ENCODE data around the gene MAPK14.

The MAPK14 gene

DNA sequence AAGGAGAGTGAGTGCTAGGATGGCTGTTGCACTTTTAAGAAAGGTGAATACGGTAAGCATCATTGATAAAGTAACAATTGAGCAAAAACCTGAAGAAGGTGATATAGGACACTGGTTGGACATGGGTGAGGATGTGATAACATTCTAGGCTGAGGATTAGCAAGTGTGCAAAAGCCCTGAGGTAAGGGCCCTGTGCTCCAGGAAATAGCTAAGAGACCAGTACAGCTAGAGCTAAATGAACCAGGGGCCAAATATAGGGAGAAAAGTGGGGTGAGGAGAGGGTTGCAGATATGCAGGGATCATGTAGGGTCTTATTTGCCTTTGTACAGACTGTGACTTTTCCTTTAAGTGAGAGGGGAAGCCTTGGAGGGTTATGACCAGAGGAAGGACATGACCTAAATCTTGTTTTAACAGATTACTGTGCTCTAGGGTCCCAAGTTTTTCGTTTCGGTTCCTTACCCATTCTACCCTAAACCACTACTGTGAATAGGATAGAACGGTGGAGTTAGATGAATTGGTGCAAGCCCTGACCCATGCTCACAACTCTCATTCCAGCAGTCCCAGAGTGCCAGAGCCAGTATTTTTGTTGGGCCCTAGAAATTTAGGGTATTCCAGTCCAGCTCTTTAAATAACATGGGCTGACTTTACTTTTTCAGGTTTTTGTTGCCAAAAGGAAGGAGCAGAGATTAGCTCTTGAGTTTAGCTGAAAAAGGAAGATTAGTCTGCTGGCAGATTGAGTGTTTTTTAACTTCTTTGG, 10.7 kb downstream of the MAPK14 start:
- no peak for DNase-seq (ENCODE audit: low read depth)

DNA sequence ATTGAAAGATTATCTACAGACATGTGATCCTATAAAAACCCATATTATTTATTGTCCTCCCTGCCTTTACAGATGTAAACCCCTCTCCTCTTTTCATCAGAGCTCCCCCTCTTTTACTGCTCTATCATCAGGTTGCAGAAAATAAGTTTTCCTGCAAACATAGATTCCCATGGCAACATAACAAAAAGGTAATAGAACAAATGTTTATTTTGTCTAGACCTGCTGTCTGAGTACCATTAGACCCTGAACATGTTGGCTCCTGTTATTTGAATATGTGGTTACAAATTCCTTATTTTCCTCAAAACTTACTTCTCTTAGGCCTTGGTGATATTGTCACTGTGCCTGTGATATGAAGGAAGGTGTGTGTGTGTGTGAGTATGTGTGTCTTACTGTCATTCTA, 11.5 kb downstream of the MAPK14 start:
- DNase-seq (ENCODE audit: low read depth): no peak

DNA sequence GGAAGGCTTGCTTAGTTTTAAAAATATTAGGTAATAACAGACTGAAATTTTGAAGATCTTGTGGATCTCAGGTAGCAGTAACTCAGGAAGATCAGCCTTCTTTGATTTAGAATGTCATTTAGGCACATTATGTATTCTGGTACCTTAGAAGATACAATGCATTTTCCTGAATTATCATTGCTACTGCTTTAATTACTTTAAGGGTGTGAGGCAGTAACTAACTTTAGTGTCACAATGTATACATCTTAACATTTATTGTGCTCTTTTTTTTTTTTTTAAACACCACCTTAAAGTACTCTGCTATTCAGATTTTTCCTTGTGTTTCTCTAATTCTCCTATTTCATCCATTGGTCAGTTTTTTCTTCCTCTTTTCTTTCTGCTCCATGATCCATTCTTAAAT, 13.3 kb downstream of the MAPK14 start:
- DNase-seq (ENCODE audit: low read depth): no peak

DNA sequence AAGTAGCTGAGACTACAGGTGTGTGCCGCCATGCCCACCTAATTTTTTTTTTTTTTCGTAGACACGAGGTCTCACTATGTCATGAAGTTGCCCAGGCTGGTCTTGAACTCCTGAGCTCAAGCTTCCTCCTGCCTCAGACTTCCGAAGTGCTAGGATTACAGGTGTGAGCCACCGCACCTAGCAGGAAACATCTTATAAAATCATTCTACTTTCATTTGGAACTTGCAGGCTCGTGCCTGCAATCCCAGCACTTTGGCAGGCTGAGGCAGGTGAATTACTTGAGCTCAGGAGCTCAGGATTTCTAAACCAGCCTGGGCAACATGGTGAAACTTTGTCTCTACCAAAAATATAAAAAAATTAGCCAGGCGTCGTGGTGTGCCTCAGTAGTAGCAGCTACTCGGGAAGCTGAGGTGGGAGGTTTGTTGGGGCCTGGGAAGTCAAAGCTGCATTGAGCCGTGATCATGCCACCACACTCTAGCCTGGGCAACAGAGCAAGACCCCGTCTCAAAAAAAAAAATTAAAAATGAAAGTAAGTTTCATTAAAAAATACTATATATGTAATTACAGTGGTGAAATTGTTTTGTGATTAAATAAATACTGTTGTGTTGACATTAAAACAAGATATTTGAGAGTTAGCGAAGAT, 15.1 kb downstream of the MAPK14 start:
- no peak for DNase-seq (ENCODE audit: low read depth)

DNA sequence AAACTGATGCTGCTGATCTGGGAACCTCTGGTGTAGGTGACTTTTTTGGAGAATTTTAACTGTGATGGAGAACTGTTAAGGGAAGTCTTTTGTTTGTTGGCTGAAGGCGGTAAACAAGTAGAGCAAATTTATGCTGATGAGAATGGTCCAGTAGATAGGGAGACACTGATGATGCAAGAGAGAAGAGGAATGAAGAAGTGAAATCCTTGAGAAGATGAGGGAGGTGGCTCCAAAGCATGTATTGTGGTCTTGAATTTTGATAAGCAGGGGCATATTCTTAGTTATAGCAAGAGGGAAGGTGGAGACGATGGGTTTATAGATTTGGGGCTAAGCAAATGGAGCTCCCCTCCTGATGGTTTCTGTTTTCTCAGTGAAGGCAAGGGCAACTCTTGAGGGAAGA, 22.0 kb downstream of the MAPK14 start:
- DNase-seq (ENCODE audit: low read depth): no peak

DNA sequence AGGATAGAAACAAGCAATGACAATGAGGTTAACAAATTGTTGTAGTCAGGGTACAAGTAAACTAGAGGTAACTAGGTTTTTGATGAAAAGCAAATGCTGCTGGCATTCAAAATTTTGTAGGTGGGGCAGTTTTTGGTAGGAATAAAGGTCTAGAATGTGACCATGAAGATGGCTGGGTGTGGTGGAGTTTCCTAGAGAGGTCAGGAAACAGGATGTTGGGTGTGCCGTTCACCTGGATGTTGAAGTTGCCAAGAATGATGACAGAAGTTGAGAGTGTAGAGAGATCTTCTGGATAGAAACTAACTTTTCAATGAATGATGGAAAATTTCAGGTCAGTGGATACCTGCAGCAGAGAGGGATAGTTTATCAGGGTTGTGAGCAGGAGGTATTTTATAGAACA, 22.7 kb downstream of the MAPK14 start:
- DNase-seq (ENCODE audit: low read depth): no peak

DNA sequence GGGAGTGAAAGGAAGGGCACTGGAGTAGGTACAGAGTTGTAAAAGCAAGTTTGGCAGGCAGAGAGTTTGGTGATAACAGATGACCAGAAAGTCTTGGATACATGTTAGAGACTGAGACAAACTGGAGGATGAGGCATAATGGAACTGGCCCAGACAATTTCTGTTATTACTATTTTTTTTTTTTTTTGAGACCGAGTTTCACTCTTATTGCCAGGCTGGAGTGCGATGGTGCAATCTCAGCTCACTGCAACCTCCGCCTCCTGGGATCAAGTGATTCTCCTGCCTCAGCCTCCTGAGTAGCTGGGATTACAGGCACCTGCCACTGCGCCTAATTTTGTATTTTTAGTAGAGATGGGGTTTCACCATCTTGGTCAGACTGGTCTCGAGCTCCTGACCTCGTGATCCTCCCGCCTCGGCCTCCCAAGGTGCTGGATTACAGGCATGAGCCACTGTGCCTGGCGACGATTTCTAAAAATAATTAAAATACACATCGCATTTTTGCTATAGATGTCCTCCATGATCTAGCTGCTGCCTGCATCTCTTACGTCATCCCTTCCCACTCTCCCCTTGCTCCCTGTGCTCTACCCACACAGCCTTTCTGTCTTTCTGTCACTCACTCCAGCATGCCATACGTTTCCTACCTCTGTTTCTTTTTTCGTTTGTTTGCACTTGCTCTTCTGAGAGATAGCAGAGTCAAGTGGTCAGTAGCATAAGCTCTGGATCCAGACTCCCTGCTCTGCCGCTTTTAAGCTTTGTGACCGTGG, 23.5 kb downstream of the MAPK14 start:
- no peak for DNase-seq (ENCODE audit: low read depth)

DNA sequence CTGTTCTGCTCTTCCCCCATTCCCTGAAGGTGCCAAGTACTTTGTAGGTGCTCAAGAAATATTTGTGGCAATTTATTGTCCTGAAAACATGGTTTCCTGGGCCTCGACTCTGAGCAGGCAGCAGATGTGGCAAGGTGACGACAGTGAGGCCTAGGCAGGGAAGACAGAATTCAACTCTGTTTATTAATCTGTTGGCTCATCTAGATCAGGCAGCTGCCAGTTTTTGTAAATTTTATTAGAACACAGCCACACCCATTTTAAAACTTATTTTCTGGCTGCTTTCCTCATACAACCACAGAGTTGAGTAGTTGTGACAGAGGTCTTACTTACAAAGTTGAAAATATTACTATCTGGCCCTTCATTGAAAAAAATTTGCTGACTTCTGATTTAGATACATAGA, 24.5 kb downstream of the MAPK14 start:
- DNase-seq (ENCODE audit: low read depth): no peak

DNA sequence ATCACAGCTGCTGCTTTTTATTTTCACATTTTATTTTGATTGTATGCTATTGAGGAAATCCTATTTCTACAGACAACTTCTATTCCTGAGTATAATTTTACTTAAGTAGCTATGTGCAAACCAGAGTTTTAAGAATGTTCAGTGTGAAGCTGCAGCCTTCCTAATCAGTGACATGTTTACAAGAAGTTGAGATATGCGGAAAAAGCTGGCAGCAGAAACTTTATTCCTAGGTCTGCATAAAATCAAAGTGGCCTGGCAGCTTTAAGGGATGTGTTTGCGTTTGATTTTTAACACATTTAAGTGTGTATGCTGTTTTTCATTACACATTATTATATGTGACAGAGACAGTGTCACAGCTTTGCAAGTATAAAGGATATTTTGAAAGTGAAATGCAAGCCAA, 26.3 kb downstream of the MAPK14 start:
- no peak for DNase-seq (ENCODE audit: low read depth)

DNA sequence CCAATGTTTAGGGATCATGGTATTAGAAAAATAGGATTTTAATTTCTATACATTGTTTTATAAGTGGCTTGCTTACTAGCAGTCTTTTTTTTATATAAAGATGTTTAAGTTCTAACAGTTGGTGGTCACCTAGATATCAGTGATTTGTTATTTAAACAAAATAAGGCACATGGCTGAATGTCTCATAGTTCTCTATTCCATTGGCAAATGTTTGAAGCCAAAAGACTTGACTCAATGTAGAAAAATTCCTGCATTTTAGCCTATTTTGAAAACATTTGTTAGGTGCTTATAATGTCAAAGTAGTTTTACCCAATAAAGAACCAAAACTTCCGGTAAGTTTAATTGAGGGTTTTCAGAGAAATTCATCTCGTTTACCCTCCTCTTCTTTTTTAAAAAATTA, 26.8 kb downstream of the MAPK14 start:
- DNase-seq (ENCODE audit: low read depth): no peak

DNA sequence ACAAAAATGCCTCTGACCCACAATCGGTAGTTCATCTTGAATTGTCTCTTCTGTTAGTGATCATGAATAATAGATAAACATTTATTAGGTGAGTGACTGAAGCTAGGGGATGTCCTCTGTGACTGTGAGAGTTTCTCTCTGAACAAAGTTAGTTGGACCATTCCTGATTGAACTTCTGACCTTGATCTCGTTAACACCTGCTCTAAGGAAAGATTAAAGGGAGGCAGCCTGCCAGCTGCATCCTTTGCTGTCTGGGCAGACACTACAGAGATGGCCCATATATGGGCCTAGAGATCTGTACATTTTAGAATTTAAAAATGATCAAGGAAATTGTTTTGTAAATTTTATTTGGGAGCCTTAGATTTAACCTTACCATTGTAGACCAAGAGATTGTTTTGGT, 27.3 kb downstream of the MAPK14 start:
- no peak for DNase-seq (ENCODE audit: low read depth)

DNA sequence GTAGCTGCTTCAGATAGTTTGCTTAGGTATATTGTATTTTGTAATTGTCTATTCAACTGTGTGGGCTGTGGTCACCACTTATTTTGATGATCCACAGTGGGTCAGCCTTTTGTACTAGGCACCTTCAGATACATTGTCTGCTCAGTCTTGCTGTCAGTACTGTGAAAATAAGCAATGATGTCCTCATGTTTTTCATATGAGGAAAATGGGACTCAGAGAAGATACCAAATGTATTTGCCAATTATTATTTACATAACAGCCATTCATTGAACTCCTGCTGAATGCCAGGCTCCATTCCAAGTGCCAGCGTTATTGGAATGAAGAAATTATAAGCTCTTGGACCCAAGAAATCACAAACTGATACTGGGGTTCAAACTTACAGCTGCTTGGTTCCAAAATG, 28.6 kb downstream of the MAPK14 start:
- DNase-seq (ENCODE audit: low read depth): no peak

DNA sequence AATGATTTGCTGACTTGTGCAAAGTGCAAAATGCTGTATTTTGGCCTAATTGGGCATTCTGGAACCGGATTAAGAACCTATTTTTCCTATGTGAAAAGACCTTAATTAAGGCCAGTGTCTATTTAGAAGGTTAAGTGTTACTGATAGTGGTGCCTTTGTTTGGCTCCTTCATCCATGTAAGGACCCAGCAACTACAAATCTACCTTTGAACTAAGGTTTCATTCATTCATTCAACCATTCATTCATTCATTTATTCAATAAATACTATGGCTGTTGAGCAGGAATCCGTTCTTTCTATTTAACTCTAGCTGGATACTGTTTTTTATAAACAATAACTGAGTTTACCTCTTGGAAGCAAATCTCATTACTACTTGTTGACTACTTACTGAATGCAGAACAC, 33.6 kb downstream of the MAPK14 start:
- no peak for DNase-seq (ENCODE audit: low read depth)

DNA sequence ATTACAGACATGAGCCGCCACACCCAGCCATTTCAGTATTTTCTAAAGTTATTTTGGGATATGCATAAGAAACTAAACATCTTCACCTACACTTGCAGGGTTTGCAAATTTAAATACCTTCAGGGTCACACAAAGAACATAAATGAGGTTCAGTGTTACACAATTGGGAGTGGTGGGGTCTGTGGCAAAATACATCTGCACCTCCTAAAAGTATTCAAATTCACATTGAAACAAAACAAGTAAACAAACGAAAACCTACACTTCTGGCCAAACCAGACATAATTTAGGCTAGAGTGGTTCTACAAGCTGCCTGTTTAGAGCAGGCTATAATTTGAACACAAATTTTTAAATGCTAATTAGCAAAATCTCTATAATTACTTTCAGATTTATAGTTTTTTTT, 34.6 kb downstream of the MAPK14 start:
- no peak for DNase-seq (ENCODE audit: low read depth)

DNA sequence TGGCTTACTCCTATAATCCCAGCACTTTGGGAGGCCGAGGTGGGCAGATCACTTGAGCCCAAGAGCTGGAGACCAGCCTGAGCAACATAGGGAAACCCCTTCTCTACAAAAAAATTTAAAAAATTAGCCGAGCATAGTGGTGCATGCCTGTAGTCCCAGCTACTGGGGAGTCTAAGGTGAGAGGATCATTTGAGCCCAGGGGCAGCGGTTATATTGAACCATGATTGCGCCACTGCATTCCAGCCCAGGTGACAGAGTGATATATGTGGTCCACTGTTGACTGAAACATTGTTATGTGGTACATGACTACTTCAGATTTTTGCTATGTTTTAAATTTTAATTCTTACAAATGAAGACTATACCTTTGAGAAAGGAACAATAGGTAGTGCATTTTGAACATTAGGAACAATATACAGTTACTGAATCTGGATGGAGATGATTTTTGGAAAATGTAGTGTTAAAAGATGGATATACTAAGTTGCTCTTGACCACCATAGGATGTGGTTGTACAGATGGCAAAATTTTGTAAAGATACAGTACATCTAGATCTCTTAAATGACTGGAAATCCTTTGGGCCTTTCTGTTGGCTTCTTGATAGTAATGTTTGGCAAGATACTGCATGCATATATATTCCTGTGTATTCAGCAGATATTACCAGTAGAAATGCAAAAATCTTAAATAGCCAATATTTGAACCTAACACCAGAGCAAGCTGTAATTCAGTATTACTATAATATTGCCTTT, 35.9 kb downstream of the MAPK14 start:
- no peak for DNase-seq (ENCODE audit: low read depth)

DNA sequence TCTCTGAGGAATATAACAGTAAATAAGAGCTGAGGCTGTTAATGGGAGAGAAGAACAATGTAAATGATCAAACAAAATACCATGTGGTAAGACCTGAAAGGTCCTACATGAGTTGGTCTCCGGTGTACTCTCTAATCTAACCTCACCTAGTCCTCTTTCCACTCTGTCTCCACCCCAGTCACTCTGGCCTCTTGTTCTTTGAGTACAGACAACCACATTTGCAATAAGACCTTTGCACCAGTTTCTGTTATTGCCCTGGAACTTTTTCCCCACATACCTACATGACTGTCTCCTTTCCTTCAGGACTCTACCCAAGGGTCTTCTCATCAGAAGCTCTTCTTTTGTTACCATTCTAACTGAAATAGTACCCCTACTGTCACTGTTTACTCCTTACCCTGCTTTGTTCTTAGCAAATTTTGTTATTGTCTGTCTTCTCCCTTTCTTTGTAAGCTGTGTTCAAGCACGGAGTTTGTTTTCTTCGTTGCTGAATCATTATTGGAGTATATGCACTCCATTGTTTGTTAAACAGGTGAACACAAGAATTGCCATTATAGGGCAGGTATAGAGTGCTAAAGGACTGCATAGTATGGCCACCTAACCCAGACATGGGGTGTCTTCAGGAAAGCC, 37.3 kb downstream of the MAPK14 start:
- no peak for DNase-seq (ENCODE audit: low read depth)

DNA sequence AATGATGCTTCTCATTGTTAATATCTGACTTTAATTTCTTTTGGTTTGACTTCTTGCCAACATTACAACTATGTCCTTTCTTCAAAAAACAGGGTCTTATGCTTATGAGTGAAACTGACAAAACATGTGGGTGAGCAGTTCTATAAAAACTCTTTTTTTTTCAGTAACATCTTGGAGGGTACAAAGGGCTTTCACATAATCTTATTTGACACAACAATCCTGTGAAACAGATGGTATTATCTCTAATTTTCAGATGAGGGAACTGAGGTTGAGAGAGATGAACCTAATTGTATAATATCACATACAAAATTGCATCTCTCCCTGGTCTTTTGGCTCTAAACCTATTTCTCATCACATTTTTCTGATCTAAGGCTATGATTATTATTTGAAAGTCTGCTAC, 38.3 kb downstream of the MAPK14 start:
- no peak for DNase-seq (ENCODE audit: low read depth)

DNA sequence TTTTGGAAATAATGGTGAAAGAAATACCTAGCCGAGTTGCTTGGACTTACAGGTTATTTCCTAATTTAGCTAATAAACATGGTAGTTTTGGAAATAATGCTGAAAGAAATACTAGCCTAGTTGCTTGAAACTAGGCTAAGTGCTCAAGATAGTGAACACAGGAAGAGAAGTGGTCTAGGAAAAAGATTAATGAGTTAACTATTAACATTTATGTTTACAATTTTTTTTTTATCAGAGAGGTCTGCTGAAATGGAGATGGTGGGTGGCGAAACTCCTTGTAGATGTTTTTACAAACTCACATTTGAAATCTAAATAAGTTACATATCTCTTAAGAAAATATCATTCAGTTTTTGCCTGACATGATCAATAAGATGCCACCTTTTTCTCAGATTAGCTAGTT, 39.2 kb downstream of the MAPK14 start:
- DNase-seq (ENCODE audit: low read depth): no peak

DNA sequence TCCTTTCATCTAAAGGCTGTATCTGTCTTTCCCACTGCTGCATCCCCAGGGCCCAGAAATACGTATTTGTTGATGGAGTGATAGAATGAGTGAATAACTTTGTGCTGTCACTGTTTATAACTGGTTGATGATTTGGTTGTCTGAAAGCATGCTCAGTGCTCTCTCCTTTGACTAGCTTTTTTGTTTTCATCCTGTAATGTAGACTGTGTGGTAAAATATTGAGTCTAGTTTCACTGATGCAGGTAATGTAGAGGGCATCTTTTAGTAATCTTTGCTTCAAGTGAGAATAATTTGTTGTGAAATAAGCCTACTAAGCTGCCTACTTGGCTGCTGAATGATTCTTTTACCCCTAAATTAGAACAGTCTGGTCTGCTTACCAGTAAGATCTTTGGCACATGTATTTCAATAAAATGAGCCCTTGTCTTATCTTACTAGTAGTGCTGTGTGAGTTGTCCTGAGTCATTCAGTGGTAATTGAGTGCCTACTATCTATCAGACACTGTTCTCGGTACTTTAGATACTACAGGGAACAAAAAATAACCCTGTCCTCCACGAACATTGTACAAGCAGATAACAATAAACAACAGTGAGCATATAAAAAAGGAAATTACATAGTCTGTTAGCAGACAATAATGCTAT, 39.9 kb downstream of the MAPK14 start:
- no peak for DNase-seq (ENCODE audit: low read depth)

DNA sequence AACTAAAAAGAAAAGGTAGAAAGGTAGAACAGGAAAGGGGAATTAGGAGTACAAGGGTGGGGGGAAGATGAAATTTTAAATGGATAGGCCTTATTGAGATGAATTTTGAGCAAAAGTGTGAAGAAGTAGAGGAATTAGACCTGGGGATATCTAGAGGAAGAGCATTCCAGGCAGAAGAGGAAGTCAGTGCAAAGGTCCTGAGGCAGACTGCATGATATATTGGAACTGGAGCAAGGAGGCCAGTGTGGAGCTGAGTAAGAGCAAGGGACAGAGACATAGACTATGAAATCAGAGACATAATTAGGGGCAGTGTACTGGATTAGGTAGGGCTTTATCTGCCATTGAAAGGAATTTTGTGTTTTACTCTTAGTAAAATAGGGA, 40.4 kb downstream of the MAPK14 start:
- no peak for DNase-seq (ENCODE audit: low read depth)

DNA sequence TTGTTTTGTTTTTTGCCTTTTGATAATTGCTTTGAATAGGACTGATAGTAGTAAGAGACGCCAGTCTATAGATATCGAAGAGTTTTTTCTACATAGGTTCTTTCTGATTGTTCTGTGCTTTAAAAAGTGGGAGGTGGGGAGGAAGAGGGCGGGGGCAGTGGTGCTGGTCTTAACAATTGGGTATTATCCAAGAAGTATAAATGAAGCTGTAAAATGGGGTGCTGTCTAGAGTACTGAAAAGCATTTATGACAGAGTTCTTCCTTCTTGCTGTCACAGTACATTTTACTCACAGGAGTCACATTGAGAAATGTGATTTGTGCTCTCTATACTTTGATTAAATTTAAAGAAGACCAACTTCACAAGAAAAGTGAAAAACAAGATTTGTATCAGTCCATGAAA, 41.0 kb downstream of the MAPK14 start:
- no peak for DNase-seq (ENCODE audit: low read depth)

DNA sequence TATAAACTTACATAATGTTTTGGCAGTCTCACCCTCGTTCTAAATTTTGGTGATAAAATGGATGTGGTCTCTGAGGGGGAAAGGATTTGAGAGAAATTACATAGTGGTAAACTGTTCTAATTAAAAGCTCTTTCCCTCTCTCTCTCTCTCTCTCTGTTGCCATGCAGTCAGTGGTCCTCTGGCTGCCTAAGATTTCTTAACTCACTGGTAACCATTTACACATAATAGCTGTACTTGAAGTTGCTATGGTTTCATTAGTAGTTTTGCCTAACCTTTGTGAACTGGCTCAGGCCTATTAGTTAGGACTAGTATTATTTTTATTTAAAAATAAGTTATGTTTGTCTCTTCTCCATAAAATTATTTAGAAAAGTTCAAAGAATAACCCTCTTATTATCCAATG, 42.0 kb downstream of the MAPK14 start:
- no peak for DNase-seq (ENCODE audit: low read depth)

Data from stimulated activated CD8-positive, alpha-beta memory T cell treated with anti-CD3 and anti-CD28 coated beads, Interleukin-12 subunit alpha, Interleukin-12 subunit beta, amount 100 ng/mL, for 4 hours (primary cell).